HG02885 (cell line): Measurements from ENCODE around the gene MLN.

Source experiments
- ATAC-seq: cut with Tn5 transposase; IDR thresholded peaks from one replicate; pipeline ENCODE4 v1.9.1; 2021; ENCODE audit warnings: mild to moderate bottlenecking; ENCODE audit not compliant: unreplicated experiment, poor library complexity

Gene MLN

DNA sequence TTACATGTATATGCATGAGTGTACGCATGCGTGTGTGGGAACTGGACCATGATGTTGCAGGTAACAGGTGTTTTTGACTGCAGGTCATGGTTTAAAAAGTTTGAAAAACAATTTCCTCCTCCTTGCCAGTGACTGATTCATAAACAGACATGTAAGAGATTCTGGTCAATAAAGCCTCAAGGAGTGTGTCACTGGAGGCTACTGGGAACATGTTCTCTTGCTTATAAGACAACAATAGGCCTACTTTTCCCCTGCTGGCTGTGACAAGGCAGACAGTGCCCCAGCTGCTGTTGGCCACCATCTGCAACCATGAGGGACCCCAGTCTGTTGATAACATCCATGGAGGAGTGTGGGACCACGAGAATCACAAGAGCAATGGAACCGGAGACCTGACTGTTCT lies 27.6 kb downstream of the MLN start:
- no peak for ATAC-seq

DNA sequence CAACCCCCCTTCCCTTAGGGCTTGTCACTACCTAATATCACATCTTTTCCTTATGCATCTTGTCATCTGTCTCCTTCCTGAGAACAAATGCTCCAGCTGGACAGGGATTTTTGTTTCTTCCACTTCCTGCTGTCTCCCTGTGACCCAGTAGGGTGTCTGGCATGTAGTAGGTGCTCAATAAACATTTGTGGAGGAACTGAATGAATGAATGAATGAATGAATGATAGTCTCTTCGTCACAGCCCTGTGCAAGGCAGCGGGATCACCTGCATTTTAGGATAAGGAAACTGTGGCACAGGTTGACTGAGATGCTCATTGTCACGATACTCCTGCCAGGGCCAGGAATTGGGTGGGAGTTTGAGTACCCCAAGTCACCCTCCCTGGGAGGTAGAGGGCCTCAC lies 29.0 kb downstream of the MLN start:
- ATAC-seq = no peak

DNA sequence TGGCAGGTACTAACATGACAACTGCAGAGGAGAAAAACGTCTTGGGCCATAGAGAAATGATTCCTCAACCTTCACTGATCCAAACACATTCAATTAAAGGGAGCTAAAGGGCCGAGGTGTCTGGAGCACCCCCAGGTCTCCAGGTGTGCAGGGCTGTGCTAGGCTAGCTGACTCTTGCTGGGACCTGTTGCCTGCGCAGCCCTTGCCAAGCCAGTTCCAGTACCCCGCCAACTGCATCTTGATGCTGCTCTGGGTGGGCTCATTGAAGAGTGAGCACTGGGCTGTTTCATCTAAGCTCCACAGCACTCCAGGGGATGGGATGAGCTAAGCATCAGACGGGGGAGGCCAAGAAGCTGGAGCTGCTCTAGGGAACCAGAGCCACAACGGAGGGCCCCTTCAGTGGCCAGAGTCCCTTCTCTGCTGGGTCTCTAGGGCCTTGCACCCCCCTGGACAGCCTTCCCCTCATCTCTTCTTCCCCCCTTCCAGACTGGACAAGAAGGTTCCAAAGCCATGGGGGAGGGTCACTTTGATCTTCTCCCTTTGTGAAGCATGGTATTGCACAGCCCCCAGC lies 30.8 kb downstream of the MLN start:
- no peak for ATAC-seq

DNA sequence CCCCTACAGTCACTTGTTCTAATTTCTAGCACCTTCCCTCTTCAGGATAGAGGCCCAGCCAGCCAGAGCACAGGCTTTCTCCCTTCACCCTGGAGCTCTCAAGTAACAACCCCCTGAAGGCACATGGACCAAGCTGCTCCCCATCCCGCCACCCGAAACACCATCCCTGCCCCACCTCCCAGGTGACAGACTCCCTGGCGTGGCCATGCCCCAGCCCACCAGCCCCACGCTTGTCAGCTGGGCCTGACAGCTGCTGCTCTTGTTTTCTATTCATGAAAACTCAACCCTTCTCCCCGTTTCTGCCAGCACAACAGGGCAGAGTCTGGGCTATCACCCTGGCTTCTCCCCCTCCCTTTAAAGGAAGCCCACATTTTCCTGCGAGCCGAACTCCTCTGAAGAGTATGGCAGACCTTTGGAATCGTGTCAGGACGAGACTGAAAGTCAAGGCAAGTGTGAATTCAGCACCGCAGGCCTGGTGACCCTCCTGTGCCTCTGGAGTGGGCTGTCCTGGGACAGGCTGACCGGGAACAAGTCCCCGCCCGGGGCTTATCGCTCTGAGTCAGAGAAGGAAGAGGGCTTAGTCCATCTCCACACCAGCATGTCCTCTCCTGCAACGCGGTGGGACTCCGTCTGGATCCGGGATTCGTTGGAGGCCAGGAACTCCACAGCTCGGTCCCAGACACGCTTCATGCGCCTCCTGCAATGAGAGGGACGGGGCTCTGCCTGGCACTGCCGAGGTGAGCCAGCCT lies 31.5 kb downstream of the MLN start:
- ATAC-seq = no peak

DNA sequence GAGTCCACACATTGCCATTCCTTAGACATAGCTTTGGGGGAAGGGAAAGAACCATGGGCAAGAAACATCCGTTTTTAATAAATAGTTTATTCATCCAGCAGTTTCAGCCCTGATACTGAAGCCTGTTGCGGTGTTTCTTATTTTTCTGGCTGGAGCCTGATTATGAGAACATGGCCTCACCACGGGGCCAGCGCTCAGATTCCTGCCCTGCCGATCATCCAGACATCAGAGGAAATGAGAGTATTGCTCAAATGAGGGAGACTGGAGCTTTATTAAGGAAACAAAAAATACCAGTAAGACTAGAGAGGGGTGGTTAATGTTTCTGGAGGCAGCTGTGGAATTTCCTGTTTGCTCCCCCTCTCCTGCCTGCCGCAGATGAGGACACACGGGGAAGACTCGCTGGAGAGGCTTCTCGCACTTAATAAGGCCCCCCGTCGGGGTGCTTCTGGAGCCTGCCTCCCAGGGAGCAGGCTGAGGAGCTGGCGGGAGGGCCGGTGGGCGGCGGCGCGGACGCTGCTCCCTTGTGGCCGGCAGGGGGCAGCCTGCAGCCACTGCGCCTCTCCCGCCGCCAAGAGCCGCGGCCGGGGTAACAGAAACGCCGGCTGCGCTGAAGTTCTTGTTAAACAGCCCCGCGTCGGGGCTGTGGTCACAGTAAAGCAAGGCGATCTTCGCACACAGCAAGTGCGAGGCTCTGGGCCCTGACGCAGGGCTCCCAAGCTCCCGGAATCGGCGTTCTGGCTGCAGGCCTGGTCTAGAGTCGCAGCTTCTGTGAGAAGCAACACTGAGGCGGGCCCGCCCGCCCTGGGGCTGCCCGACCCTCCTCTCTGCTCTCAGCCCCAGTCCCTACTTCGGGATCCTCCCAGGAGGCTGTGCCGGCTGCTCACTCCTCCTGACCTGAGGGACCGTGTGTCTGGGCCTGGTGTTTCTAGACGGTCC lies 32.4 kb downstream of the MLN start:
- peak; percentile 46 for ATAC-seq

DNA sequence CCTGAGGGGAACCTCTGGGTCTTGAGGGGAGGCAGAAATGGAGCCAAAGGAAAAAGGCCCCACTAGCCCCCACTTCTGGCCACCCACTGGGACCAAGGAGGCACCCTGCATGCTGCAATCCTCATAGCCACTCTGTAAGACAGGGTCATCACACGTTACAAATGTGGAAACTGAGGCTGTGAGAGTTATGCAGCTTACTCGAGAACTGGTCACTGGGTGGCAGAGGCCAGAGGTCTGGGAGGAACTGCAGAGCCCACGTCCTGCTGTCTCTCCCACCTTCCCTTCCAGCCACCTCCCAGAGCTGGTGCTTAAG lies 33.0 kb downstream of the MLN start:
- ATAC-seq = no peak

DNA sequence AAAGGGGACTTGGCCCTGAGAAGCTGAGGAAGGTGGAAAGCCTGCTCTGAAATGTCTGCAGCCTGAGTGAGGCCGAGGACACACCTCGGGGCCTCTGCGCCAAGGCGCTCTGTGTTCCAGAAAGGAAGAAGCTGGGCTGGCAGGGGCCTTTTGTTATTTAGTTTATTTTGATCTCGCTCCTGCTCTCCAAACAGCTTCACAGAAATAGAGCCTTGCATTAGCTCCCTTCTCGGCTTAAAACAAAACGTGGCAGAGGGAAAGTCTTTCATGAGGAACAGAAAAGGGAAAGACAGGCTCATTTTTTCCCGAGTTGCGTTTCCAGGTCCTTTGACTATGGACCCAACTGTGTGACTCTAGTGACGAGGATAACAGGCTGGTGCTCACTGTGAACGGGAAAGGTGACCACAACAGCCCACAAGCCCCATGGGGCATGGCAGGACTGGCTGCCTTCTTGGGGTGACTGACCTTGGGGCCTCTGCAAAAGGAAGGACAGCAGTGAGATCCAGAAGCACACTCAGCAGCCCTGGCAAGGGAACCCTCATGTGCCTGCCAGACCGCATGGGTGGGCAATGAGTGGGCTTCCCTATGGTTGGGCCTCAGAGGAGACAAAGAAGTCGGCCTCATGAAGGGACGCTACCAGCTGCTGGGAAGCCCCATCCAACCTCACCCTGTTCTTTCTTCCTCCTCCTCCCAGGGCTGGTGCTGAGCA lies 33.5 kb downstream of the MLN start:
- no peak for ATAC-seq

DNA sequence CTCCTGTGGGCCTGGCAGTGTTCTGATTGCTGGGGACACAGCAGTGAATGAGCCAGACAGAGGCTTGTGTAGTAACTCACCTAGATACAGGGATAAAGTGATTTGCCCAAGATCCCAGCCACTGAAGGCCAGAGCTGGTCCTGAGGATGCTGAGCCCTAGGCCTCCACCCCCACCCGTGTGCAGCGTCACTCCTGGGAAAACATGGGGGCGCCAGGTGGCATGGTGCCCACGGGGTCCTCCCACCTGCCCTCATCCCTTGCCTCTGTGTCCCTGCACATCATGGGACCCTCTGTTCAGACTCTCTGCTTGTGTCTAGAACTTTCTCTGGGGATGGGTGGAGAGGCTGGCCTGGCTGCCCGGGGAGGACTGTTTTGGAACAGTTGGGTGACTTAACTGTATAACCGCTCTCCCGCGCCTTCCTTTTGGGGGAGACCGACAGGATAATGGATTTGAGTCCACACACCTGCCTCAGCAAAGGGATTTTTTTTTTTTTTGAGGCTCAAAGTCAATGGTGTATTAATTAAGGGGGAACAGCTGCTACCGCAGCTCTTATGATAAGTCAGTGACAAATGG lies 34.5 kb downstream of the MLN start:
- ATAC-seq = no peak

DNA sequence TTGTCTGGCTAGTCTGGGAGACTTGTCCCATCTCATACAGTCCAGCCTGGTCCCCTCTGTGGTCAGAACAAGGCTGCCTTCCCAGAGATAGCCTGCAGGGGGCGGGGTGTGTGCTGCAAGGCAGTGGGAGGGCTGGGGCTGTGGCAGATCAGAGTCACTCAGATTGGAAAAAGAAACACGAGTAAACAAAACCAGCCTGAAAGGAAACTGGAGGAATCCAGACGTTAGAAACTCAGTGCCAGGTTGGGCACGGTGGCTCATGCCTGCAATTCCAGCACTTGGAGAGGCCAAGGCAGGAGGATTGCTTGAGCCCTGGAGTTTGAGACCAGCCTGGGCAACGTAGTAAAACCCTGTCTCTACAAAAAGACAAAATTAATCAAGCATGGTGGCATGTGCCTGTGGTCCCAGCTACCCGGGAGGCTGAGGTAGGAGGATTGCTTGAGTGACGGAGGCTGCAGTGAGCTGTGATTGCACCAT lies 35.1 kb downstream of the MLN start:
- no peak for ATAC-seq

DNA sequence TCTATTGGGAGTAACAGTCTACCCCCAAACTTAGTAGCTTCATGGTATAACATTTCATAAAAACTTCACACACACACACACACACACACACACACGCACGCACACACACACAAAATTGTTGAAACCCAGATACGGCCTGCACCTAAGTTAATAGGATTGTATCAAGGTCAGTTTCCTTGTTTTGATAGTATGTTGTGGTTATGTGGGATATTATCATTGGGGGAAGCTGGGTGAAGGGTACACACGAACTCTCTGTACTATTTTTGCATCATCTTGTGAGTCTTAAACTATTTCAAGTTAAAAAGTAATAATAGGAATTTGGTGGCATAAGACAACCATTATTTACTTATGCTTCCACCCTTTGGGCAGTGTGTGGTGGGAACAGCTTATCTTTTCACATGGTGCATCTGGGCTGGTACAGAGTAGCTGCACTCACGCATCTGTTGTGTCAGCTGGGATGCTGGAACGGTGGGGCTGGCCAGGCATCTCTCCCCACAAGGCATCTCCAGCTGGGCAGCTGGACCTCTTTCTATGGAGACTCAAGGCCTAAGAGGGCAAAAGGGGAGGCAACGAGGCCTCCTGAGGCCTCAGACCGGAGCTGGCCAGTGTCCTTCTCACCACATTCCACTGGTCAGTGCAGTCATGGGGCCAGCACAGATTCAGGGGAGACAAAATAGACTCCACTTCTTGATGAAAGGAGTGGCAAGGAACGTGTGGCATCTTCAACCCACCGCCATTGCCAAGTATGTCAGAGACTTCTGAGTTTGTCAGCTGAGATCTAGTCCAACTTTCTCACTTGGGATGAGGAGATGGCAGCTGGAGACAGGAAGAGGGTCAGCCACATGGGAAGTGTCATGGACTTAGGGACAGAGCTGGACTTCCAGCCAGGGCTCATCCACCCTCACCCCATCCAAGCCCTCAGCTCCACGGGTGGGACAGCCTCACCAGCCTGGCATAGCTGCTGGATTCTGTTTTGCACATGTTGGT lies 36.6 kb downstream of the MLN start:
- no peak for ATAC-seq

DNA sequence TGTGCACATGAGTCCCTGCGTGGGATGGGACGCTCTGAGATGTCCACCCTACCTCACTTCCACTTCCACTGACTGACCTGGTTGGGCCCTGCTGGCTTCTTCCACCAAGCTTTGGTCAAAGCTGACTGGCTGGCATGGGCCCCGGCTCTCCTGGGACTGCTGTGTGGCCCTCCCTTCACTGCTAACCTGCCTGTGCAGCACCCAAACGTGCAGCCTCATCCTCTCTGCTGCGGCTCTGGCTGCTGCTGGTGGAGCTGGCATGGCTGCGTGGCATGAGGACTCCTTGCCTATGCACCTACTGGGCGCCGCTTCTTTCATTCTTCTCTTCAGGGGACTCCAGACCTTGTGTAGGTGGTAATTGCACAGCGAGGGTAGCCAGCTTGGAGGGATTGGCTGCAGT lies 38.4 kb downstream of the MLN start:
- no peak for ATAC-seq

DNA sequence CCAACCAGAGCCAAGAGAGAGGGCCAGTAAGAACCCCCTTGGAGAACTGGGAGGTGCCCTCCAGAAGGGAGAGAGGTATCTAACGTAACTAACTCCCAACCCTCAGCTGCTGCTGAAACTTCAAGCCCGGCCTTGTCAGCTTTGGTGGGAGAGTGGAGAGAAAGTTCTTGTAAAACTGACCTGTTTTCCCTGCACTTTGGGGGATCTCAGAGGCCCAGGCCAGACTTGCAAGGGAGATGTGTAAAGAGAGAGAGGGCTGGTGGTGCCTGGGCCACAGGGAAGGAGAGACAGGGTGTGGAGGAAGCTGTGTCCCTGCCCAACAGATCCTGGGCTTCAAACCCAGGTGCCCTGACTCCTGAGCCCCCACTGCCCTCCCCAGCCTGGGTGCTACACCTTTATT lies 39.8 kb downstream of the MLN start:
- no peak for ATAC-seq

DNA sequence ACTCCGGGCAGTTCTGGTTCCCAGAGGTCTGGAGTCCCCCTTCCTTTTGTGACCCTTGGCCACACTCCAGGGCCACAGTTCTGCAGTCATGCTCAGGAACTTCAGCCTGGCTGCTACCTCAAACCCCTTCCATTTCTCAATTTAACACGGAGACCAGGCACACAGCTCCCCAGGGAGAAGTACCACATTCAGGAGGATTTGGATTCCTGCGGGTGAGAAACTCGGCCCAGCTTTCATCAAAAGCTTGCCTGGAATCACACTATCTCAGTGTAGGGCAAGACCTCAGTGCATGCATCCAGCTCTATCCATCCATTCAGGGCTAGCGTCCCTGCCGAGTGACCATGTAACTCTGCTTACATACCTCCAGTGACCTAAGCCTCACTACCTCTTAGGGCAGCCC lies 40.3 kb downstream of the MLN start:
- no peak for ATAC-seq

DNA sequence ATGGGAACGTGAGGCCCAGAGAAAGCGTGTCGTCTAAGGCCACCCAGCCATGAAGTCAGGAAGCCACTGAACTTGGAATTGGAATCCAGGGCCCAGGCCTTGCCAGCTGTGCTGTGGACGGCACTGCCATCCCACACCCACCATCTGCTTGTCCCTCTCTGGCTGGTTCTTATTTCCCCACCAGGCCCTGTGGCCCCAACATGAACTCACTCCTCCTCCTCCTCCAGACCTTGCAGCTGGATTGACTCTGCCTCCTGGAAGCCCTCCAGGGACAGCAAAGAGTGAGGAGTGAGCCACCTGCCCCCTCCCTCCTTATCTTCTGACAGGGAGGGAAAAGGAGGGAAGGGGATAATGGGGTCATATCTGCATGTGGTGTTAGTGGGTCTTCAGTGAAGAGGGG lies 41.1 kb downstream of the MLN start:
- no peak for ATAC-seq

DNA sequence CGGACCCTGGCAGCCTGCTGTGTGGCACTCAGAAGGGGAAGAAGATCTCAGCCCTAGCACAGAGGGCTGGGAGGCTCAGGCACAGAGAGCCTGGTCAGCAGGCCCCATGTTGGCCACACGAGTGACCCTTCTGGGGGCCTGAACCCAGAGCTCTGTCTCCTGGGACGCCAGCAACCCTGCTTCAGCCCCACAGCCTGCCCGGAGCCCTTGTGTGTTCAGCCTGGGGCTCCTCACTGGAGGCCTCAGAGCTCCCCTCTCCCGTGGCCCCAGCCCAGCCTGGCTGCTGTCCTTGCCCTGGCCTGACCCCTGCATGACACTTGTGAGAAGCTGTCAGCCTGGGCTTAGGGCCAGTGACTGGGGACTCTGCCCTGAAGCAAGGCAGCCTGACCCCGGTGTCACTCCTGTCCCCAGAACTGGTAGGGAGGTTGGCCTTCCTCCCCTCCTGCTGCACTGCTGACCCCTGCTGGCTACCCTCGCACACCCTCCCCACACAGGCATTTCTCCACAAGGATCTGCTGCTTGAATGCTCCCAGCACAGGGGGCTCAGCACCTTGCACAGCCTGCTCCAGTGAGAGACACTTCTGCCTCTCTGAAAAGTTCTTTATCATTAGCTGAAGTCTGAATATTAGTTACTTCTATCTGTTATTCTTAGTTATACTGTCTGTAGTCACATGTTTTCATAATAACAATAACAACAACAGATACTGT lies 41.7 kb downstream of the MLN start:
- no peak for ATAC-seq

DNA sequence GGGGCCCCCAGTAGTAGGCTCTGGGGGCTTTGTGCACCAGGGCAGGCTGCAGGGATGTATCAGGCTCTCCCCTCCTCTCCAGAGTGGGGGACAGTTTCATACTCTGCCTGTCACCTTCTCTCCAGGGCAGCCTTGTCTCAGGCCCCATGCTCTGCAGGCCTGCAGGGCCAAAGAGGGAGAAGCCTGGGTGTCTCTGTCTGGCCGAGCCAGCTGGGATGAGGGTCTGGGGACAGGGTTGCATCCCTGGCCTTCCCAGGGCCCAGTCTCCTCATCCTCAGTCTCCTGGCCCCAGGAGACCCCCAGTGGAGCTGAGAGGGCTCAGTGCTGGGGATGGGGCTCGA lies 42.3 kb downstream of the MLN start:
- no peak for ATAC-seq

DNA sequence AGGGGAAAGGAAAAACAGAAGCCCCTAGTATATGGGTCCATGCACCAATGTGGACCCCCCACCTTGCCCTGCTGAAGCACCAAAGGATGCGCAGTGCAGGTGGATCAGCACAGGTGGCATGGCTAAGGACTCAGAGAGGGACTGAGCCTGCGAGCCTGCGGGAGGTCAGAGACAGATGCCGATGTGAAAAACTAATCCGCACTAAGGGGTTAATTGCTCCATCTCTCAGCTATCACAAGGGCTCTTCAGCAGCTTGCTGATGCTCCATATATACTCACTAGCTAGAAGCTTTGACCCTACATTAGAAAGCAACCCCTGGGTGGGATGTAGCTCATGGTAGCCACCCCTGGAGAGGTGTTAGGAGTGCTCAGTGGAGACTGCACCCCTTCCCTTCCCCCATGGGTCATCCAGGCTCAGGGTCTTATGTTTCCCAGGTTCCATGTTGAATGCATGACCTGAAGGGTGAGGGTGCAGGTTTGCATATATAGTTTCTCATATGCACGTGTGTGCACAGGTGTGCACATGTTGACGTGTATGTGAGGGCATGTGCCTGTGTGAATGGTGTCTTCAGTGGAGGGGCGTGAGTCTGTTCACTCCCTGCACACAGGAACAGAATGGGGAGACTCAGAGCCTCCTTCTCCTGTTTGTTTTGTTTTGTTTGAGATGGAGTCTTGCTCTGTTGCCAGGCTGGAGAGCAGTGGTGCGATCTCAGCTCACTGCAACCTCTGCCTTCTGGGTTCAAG lies 43.7 kb downstream of the MLN start:
- ATAC-seq = no peak

DNA sequence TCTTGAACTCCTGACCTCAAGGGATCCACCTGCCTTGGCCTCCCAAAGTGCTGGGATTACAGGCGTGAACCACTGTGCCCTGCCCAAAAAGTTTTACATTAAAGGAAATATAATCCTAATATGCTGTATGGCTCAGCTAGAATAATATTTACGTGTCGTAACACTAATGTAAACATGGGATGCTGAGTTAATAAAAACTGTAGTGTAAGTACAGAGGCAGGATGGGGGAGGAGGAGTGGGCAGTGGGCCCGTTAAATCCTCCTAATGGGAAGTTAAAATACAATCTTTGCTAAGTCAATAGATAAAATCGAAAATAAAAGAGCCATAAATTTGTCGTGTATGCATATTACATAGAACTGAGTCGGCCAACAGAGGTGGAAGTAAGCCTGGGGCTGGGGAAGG lies 45.0 kb downstream of the MLN start:
- ATAC-seq = no peak
